K562 (cell line): ENCODE measurements around the gene SLC27A2. TPM values are rescaled to one million over a fixed set of nuclear protein-coding genes. Genes with fewer than 3 reads are reported as not detected.

Experiments used
- BMI1 ChIP-seq: fragments of 150-350 bp; IDR thresholded peaks from 2 replicates; pipeline ENCODE4 v1.6.1; 2014; ENCODE audit warnings: low read length
- CHD1 ChIP-seq: fragments of 200-600 bp; sonication (generic); IDR thresholded peaks from one replicate; pipeline ENCODE4 v1.6.1; 2012; ENCODE audit warnings: mild to moderate bottlenecking, moderate library complexity, low read length, inconsistent platforms
- E2F5 ChIP-seq: sonication (generic); formaldehyde crosslinking; IDR thresholded peaks from 2 replicates; pipeline ENCODE4 v1.8.0; 2022; ENCODE audit warnings: mild to moderate bottlenecking, missing genetic modification reagents
- FOXP1 ChIP-seq: sonication (generic); formaldehyde crosslinking; IDR thresholded peaks from 2 replicates; pipeline ENCODE4 v1.8.0; 2022; ENCODE audit warnings: mild to moderate bottlenecking, missing genetic modification reagents
- GTF3C2 ChIP-seq: IDR thresholded peaks from 3 replicates; pipeline ENCODE4 v1.6.1; 2011; ENCODE audit warnings: borderline replicate concordance, mild to moderate bottlenecking, moderate library complexity; ENCODE audit not compliant: insufficient read length; ENCODE audit errors: extremely low read depth
- KAT7 ChIP-seq: sonication (generic); formaldehyde crosslinking; IDR thresholded peaks from 2 replicates; pipeline ENCODE4 v1.8.0; 2022; ENCODE audit warnings: missing genetic modification reagents, mild to moderate bottlenecking, borderline replicate concordance
- NFE2 ChIP-seq: IDR thresholded peaks from 2 replicates; pipeline ENCODE4 v1.6.1; 2014; ENCODE audit warnings: antibody characterized with exemption, low read depth
- RHOXF2B ChIP-seq: fragments of 250-450 bp; sonication (Bioruptor Pico); conservative IDR thresholded peaks from 2 replicates; pipeline ENCODE4 v1.5.1; 2021
- SIN3A ChIP-seq, 2 experiments: fragments of 150-350 bp in 1 of 2; IDR thresholded peaks; 2 replicates each; pipeline ENCODE4 v1.6.1; 2011 to 2016; ENCODE audit warnings: borderline replicate concordance in 2 of 2, low read depth in 2 of 2, low read length in 2 of 2, mild to moderate bottlenecking in 2 of 2, moderate library complexity in 2 of 2; ENCODE audit not compliant: control insufficient read depth in 1 of 2
- SIN3B ChIP-seq: fragments of 450-650 bp; IDR thresholded peaks from 2 replicates; pipeline ENCODE4 v1.6.1; 2017; ENCODE audit warnings: low read depth, mild to moderate bottlenecking, moderate library complexity
- ZNF146 ChIP-seq: IDR thresholded peaks from one replicate; pipeline ENCODE4 v1.6.1; 2018; ENCODE audit warnings: missing compliant biosample characterization; ENCODE audit not compliant: unreplicated experiment
- ZNF217 ChIP-seq: sonication (generic); formaldehyde crosslinking; IDR thresholded peaks from 2 replicates; pipeline ENCODE4 v1.8.0; 2022; ENCODE audit warnings: mild to moderate bottlenecking, missing genetic modification reagents
- ZNF408 ChIP-seq: fragments of 250-450 bp; sonication (Bioruptor Pico); IDR thresholded peaks from 2 replicates; pipeline ENCODE4 v1.4.0; 2020; ENCODE audit warnings: low read depth, mild to moderate bottlenecking, moderate library complexity
- ZNF695 ChIP-seq: fragments of 450-650 bp; formaldehyde crosslinking; IDR thresholded peaks from 2 replicates; pipeline ENCODE4 v1.4.0; 2020; ENCODE audit warnings: mild to moderate bottlenecking, moderate library complexity
- polyA plus RNA-seq, 8 experiments: library from polyadenylated mRNA; depleted of rRNA in 4 of 8; stranded (reverse) in 5 of 8; unstranded in 3 of 8; fragments of >200 nt; fragmentation: Nextera tagmentation in 2 of 8; fragmentation: Illumina TruSeq in 1 of 8; extraction: Ambion mirVana in 2 of 8; extraction: Trizol in 1 of 8; gene quantifications; 2 replicates each; pipeline versions ENCODE4 v1.2.1 to v1.2.3, GENCODE V29; 2011 to 2014; ENCODE audit warnings: inconsistent platforms in 1 of 8, missing spikeins in 1 of 8
- total RNA-seq, 7 experiments: library from RNA; depleted of rRNA in 6 of 7; stranded (reverse); fragments of >200 nt in 6 of 7; fragmentation: Illumina TruSeq in 2 of 7; extraction: Trizol in 2 of 7; gene quantifications; 2 replicates each; pipeline versions ENCODE4 v1.2.1 to v1.2.3, GENCODE V29; 2011 to 2021; ENCODE audit warnings: low replicate concordance in 1 of 7

SLC27A2 gene
- total and polyA plus RNA-seq, 9 of the 15 experiments (the other 6 are each of a cell fraction or from before 2014, with no cell fraction given) = 4.9 to 38.0 (median 22.7) TPM

DNA sequence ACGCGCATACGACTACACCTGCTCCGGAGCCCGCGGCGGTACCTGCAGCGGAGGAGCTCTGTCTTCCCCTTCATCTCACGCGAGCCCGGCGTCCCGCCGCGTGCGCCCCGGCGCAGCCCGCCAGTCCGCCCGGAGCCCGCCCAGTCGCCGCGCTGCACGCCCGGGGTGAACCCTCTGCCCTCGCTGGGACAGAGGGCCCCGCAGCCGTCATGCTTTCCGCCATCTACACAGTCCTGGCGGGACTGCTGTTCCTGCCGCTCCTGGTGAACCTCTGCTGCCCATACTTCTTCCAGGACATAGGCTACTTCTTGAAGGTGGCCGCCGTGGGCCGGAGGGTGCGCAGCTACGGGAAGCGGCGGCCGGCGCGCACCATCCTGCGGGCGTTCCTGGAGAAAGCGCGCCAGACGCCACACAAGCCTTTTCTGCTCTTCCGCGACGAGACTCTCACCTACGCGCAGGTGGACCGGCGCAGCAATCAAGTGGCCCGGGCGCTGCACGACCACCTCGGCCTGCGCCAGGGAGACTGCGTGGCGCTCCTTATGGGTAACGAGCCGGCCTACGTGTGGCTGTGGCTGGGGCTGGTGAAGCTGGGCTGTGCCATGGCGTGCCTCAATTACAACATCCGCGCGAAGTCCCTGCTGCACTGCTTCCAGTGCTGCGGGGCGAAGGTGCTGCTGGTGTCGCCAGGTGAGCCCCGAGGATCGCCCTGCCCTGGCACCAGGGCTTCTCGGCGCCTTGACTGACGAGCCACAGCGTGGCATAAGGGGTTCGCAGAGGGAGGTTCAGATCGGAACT lies 420 bp downstream of the SLC27A2 start (continued):
- TF ChIP-seq ZNF146 (CRISPR knock-in tag) (no peak), ZNF695 (CRISPR knock-in tag) (no peak), SIN3A (IDR thresholded peaks at IDR 0.05; ENCODE audit: borderline replicate concordance in 2 of 2, control insufficient read depth in 1 of 2, low read depth in 2 of 2, low read length in 2 of 2) (0 out of 4 replicates have a peak, but pooled peaks of 1 of the 2 experiments have one; percentile 22), ZNF217 (no peak), SIN3B (peak; percentile 70), GTF3C2 (no peak), KAT7 (0 out of 2 replicates have a peak, but pooled peaks have one; percentile 66), BMI1 (no peak), CHD1 (peak; percentile 85), NFE2 (no peak), ZNF408 (CRISPR knock-in tag) (no peak), FOXP1 (CRISPR knock-in tag) (peak; percentile 92), RHOXF2B (CRISPR knock-in tag) (no peak), E2F5 (CRISPR knock-in tag) (no peak)
